GM18909 (cell line): ENCODE data around the gene HUWE1.
A peak's percentile ranks its signal among the peaks of the same experiment; 100 is the strongest.
"Not testable (repeated sequence)": the region's sequence is repeated elsewhere in the genome, so short reads cannot be mapped to it uniquely, and the experiment has no call there.

Source experiments
- ATAC-seq: cut with Tn5 transposase; IDR thresholded peaks from one replicate; pipeline ENCODE4 v1.9.1; 2021; ENCODE audit warnings: mild to moderate bottlenecking; ENCODE audit not compliant: unreplicated experiment, poor library complexity

The HUWE1 gene

GRCh38 chrX:53686151-53686885 lies at the start of gene HUWE1:
TSS of gene HUWE1 (minus strand) at chrX:53686719. CDS start at chrX:53654107, 32,612 bp downstream.
- peak; percentile 46 for ATAC-seq

GRCh38 chrX:53732797-53733196 lies 46.3 kb upstream of the HUWE1 start:
- no peak for ATAC-seq

DNA sequence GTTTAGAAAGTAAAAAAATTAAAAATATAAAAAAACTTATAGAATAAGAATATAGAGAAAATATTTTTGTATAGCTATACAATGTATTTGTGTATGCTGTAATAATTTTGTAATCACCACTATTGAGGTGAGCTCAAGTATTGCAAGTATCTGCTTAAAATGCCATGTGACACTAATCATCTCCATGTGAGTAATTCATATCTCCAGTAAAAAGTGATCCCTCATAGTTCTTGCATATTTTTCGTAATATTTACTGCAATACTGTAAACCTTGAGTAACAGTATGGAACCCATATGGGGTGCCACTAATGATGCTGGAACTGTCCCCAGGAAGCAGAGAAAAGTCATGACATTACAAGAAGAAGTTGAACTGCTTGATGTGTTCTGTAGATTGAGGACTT lies 43.2 kb upstream of the HUWE1 start:
- ATAC-seq = no peak

DNA sequence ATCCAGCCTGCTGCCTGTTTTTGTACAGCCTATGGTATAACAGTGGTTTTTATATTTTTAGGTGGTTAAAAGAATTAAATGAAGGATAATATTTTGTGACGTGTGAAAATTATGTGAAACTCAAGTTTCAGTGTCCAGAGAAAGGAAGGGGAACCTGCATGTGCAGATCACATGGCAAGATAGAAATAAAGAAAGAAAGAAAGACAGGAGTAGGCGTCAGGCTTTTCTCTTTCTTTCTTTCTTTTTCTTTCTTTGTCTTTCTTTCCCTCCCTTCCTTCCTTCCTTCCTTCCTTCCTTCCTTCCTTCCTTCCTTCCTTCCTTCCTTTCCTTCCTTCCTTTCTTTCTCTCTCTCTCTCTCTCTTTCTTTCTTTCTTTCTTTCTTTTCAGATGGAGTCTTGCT lies 42.0 kb upstream of the HUWE1 start:
- ATAC-seq = no peak

- ATAC-seq = no peak
These were observed 38.4 kb upstream of the HUWE1 start for GRCh38 chrX:53724872-53725271.

GRCh38 chrX:53723381-53723780 lies 36.9 kb upstream of the HUWE1 start:
- no peak for ATAC-seq

- ATAC-seq = not testable (repeated sequence)
These were observed 35.1 kb upstream of the HUWE1 start for GRCh38 chrX:53721610-53722009.

DNA sequence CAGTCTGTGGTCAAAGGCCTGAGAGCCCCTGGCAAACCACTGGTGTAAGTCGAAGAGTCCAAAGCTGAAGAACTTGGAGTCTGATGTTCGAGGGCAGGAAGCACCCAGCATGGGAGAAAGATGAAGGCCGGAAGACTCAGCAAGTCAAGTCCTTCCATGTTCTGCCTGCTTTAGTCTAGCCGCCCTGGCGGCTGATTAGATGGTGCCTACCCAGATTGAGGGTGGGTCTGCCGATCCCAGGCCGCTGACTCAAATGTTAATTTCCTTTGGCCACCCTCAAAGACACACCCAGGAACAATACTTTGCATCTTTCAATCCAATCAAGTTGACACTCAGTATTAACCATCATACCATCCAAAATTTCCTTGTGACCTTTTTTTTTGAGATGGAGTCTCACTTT lies 33.1 kb upstream of the HUWE1 start:
- ATAC-seq = not testable (repeated sequence)

- peak; percentile 21 for ATAC-seq
These were observed 31.6 kb upstream of the HUWE1 start for GRCh38 chrX:53718073-53718472.

GRCh38 chrX:53717205-53717604 lies 30.7 kb upstream of the HUWE1 start:
- no peak for ATAC-seq

GRCh38 chrX:53716328-53717088 lies 30.0 kb upstream of the HUWE1 start:
- no peak for ATAC-seq

DNA sequence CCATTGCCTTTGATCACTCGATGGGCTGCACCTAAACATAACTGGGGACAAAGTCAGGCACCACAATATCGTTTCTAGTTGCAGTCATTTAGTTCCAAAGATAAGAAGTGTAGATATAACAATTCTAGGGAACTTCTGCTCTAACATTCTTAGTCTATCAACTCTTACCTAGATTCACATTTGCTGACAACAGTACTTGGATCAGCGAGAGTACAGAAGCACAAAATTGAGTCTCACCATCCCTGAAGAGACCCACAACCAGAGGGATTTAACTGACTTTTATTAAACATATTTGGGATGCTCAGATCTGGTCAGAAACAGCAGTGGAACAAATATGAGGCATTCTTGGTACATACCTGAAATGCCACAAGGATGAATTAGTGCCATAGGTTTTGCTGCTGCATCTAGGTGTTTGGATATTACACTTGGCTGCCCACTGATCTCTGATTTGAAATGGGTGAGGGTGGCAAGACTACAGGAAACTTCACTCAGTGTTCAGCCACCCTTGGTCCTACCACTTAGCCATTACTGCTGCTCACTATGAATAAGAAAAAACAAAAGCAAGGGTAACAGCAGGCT lies 28.9 kb upstream of the HUWE1 start:
- no peak for ATAC-seq

GRCh38 chrX:53714580-53715345 lies 28.2 kb upstream of the HUWE1 start:
- peak; percentile 84 for ATAC-seq

- ATAC-seq = peak; percentile 32
These were observed 27.6 kb upstream of the HUWE1 start for GRCh38 chrX:53713987-53714579.

DNA sequence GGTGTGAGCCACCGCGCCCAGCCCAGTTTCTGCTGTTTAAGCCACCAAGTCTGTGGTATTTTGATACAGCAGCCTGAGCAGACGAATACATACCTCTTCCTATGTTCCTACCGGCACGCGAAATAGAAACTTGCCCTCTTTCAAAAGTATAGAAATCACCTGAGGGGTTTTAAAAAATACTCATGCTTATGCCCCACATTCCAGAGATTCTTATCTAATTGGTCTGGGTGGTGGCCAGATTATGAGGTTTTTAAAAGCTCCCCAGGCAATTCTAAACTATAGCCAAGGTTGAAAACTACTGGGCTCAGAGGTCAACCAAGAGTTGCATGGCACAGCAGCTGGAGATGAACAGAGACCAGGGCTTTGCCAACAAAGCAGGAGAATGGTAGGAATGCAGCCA lies 24.9 kb upstream of the HUWE1 start:
- ATAC-seq = no peak

DNA sequence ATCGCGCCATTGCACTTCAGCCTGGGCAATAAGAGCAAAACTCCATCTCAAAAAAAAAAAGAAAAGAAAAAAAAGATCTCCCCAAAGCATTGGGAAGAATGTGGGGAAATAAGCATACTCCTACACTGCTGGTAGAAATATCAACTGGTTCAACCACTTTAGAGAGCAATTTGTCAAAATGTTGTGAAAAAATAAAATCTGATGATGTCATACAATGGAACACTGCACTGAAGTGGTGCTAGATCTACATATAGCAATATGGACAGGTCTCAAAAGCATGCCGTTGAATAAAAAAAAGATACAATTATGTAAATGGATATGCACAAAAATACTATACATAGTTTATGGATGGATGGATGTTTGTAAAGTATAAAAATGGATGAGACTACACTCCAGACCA lies 18.3 kb upstream of the HUWE1 start:
- no peak for ATAC-seq

DNA sequence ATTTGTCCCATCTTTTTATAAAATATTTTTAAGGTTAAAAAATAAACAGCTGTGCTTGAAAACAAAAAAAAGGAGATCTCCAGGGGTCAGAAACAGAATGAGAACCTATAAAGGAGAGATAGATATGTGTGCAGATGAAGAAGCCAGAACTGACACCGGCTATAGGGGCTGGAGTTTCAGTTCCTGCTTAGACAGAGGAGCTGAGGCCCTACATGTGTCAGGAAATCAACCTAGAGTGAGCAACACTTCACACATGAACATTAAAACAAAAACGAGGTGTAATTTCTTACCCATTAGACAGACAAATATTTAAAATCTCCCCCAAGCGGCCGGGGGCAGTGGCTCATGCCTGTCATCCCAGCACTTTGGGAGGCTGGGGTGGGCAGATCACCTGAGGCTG lies 17.8 kb upstream of the HUWE1 start:
- ATAC-seq = no peak

DNA sequence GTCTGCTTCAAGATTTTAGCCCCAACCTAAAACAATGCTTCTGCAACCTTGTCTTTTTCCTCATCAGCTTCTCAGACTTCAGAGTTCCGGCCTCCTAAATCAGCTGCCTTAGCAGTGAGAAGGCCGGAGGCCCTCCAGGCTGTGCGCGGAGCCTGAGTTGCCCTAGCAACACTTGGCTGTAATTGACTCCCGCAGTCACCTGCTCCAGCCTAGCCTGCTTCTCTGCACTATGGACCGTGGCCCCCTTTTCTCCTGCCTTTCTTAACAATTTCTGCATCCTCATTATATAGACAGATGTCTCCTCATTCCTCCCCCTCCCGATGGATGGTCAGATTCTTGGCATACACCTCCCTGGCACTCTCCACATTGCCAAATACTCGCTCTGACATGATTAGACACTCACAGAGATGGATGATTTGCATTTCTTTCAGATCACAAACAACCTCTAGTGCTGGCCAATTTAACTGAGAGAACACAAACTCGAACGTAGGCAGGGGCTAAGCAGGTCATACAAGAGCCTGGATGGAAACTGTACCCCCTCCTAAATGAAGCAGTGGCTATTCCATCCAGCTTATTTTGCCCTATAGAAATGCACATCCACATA lies 9.5 kb upstream of the HUWE1 start:
- ATAC-seq = no peak

GRCh38 chrX:53694642-53695041 lies 8.1 kb upstream of the HUWE1 start:
- no peak for ATAC-seq

GRCh38 chrX:53688300-53688699 lies 1.8 kb upstream of the HUWE1 start:
- no peak for ATAC-seq
